Gastrocnemius medialis (tissue), 4 donors: ENCODE results near the gene FAM222B. TPM values are rescaled to one million over a fixed set of nuclear protein-coding genes. Genes with fewer than 3 reads are reported as not detected.

Experiments
- ATAC-seq, 2 donors: fragments of 150-250 bp; one replicate each; pipeline ENCODE4 v1.9.1; 2016
- DNase-seq, 2 donors: peaks; one replicate each; pipeline ENCODE4 v3.0.0-alpha.2; 2019
- H3K27ac ChIP-seq, 4 donors: fragments of 200-600 bp; sonication (generic); 1 replicate in 1 of 4; 2 replicates in 3 of 4; pipeline ENCODE4 v1.5.1; 2016 to 2018; ENCODE audit warnings: mild to moderate bottlenecking in 2 of 4, moderate library complexity in 1 of 4
- H3K27me3 ChIP-seq, 3 donors: fragments of 200-600 bp; sonication (generic) in 2 of 3; 1 replicate in 1 of 3; 2 replicates in 2 of 3; pipeline versions ENCODE4 v1.5.1 to v1.6.0; 2016 to 2019; ENCODE audit warnings: mild to moderate bottlenecking in 1 of 3, moderate library complexity in 1 of 3
- H3K36me3 ChIP-seq, 2 donors: fragments of 200-600 bp; sonication (generic) in 1 of 2; one replicate each; pipeline ENCODE4 v1.5.1; 2017 to 2018
- H3K4me1 ChIP-seq, 2 donors: fragments of 200-600 bp; sonication (generic) in 1 of 2; one replicate each; pipeline ENCODE4 v1.5.1; 2016 to 2017; ENCODE audit warnings: mild to moderate bottlenecking in 2 of 2
- H3K4me3 ChIP-seq, 4 donors: fragments of 200-600 bp; sonication (generic) in 3 of 4; 1 replicate in 1 of 4; 2 replicates in 3 of 4; pipeline ENCODE4 v1.5.1; 2016 to 2019; ENCODE audit warnings: mild to moderate bottlenecking in 2 of 4
- H3K9me3 ChIP-seq, 3 donors: fragments of 200-600 bp; sonication (generic) in 2 of 3; 1 replicate in 1 of 3; 2 replicates in 2 of 3; pipeline ENCODE4 v1.5.1; 2016 to 2019
- CTCF ChIP-seq, 5 experiments: fragments of 450-650 bp in 3 of 5; fragments of 200-600 bp in 2 of 5; sonication (generic) in 2 of 5; IDR thresholded peaks in 4 of 5; conservative IDR thresholded peaks in 1 of 5; 1 replicate in 4 of 5; 2 replicates in 1 of 5; pipeline ENCODE4 v1.5.1; 2016 to 2019; ENCODE audit warnings: antibody characterized with exemption in 5 of 5, mild to moderate bottlenecking in 3 of 5, moderate library complexity in 3 of 5
- POLR2A ChIP-seq, 2 donors: fragments of 450-650 bp; IDR thresholded peaks; one replicate each; pipeline ENCODE4 v1.6.1; 2017; ENCODE audit warnings: antibody characterized with exemption in 2 of 2, mild to moderate bottlenecking in 2 of 2, moderate library complexity in 2 of 2
- in situ Hi-C, 4 donors: fragments of 200-750 bp; cut with MboI; loops; one replicate each; pipeline versions ENCODE4 v1.15.0 to v1.8.0; 2017; ENCODE audit warnings: low sequenced_read_pairs in 4 of 4
- intact Hi-C: fragments of 100-400 bp; cut with DNase I; formaldehyde crosslinking; loops from one replicate; pipeline ENCODE4 v1.15.1; 2023; ENCODE audit warnings: low total_unique reads
- total RNA-seq, 4 donors: library from RNA; depleted of rRNA; stranded (reverse); fragments of >200 nt; gene quantifications; one replicate each; pipeline versions ENCODE4 v1.1.0 to v1.2.3, GENCODE V29; 2016

The FAM222B gene
- total RNA-seq, 4 donors from 2014 or later = 36.2 to 82.6 (median 66.8) TPM

- ATAC-seq (no peak), DNase-seq (no peak)
- Histone ChIP-seq H3K4me3 (no peak overlapping the region), H3K4me1 (peaks cover 20 to 22% of the 10 kb centered on the region in 2 donors), H3K27ac (no peak overlapping the region), H3K9me3 (no peaks in the 10 kb centered on the region), H3K36me3 (no peaks in the 10 kb centered on the region), H3K27me3 (no peaks in the 10 kb centered on the region)
- no peak for TF ChIP-seq POLR2A (IDR thresholded peaks at IDR 0.05)
- in situ Hi-C loops = no loop called here
- intact Hi-C loops = no loop called here
Measured at GRCh38 chr17:28741358-28742349, 100.9 kb downstream of the FAM222B start.

GRCh38 chr17:28740406-28741357, 101.9 kb downstream of the FAM222B start:
- in situ Hi-C loops = no loop called here
- Histone ChIP-seq H3K4me1 (peaks cover 12 to 20% of the 10 kb centered on the region in 2 donors), H3K27me3 (no peaks in the 10 kb centered on the region), H3K4me3 (no peak overlapping the region), H3K27ac (no peak overlapping the region), H3K36me3 (no peaks in the 10 kb centered on the region), H3K9me3 (no peaks in the 10 kb centered on the region)
- ATAC-seq (no peak), DNase-seq (no peak)
- TF ChIP-seq CTCF (IDR thresholded peaks at IDR 0.05 in 4 of 5, conservative IDR thresholded peaks at IDR 0.05 in 1 of 5) (no peak), POLR2A (IDR thresholded peaks at IDR 0.05) (no peak)
- intact Hi-C loops = no loop called here

- in situ Hi-C loops = no loop called here
- no peaks in the 10 kb centered on the region for H3K9me3 ChIP-seq
- H3K27me3 ChIP-seq = no peaks in the 10 kb centered on the region
- H3K27ac ChIP-seq = no peak overlapping the region
- H3K4me3 ChIP-seq = no peak overlapping the region
- intact Hi-C loops = no loop called here
- H3K4me1 ChIP-seq = peaks cover 5 to 6% of the 10 kb centered on the region in 2 donors
- no peaks in the 10 kb centered on the region for H3K36me3 ChIP-seq
- no peak for TF ChIP-seq POLR2A (IDR thresholded peaks at IDR 0.05)
- no peak for TF ChIP-seq CTCF (IDR thresholded peaks at IDR 0.05 in 4 of 5, conservative IDR thresholded peaks at IDR 0.05 in 1 of 5)
- no peak for ATAC-seq
- DNase-seq = no peak
Measured at GRCh38 chr17:28738680-28739384, 103.8 kb downstream of the FAM222B start.

- intact Hi-C loops = no loop called here
- Histone ChIP-seq H3K4me3 (no peak overlapping the region), H3K27me3 (no peaks in the 10 kb centered on the region), H3K36me3 (no peaks in the 10 kb centered on the region), H3K9me3 (no peaks in the 10 kb centered on the region), H3K4me1 (peaks cover 1 to 5% of the 10 kb centered on the region in 2 donors), H3K27ac (no peak overlapping the region)
- in situ Hi-C loops = no loop called here
- ATAC-seq = no peak
- no peak for DNase-seq
- TF ChIP-seq CTCF (IDR thresholded peaks at IDR 0.05 in 4 of 5, conservative IDR thresholded peaks at IDR 0.05 in 1 of 5) = no peak
- no peak for TF ChIP-seq POLR2A (IDR thresholded peaks at IDR 0.05)
Measured at GRCh38 chr17:28737770-28738679, 104.6 kb downstream of the FAM222B start.
